DMS79 treated with DMSO at 0.1 percent for 48 hours (cell line): ENCODE measurements around the gene SPDEF.

Experiments used
- DNase-seq: peaks from one replicate; lab custom pipeline; 2025; lab: John Stamatoyannopoulos, UW

SPDEF gene

GRCh38 chr6:34563513-34563870 is 7.4 kb upstream of the SPDEF start:
- DNase-seq = no peak

- DNase-seq = no peak
These were observed 6.9 kb upstream of the SPDEF start for GRCh38 chr6:34562861-34563512.

DNA sequence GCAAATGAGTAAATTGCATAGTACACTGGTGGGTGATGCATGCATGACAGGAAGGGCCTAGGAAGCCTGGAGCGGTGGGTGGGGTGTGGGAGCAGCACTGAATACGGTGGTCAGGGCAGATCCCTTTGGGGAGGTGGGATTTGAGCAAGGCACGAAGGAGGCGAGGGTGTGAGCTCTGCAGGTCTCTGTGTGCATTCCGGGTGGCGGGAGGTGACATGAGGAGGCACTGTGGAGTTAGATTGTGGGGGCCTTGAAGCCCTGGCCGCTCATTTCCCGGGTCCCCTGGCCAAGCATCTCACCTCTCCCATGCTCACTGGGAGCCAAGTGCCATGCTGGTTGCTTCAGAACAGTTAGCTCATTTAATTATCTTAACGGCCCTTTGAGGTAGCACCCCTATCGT is 6.2 kb upstream of the SPDEF start:
- no peak for DNase-seq

GRCh38 chr6:34561227-34561530 is 5.0 kb upstream of the SPDEF start:
- DNase-seq = no peak

- no peak for DNase-seq
These were observed 4.5 kb upstream of the SPDEF start for GRCh38 chr6:34560366-34561226.

DNA sequence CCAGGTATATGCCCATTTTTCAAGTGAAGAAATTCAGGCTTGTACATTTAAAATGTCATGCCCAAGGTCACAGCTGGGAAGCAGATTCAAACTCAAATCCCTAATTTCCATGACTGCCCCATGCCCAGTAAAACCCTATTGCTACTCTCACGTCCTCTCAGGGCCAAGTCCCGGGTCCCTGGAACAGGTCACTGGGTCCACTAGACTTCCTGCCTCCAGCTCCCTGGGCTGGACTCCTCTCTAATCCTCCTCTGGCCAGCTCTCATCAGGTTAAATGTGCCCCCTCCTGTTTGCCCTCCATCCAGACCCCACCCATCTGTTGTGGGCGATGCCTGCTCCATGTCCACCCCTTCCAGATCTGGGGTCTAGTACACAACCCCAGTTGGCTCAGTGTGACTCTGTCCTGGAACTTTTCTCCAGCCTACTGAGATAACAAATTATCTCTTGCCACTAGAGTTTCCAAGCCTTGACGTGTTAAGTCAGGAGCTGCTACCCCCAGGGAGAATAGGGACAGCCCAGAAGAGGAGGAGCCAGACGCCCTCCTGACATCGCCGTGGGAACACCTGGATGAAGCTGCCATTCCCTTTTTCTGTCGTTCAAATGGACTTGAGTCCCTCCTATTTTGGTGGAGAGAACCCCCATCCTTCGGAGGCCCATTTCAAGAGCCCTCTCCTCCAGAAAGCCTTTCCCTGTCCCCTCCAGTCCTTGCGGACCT is 3.7 kb upstream of the SPDEF start:
- no peak for DNase-seq

GRCh38 chr6:34558172-34558714 is 2.1 kb upstream of the SPDEF start:
- DNase-seq = no peak

- no peak for DNase-seq
These were observed 1.1 kb upstream of the SPDEF start for GRCh38 chr6:34557228-34557627.

GRCh38 chr6:34556493-34556892 is 364 bp upstream of the SPDEF start:
- no peak for DNase-seq

DNA sequence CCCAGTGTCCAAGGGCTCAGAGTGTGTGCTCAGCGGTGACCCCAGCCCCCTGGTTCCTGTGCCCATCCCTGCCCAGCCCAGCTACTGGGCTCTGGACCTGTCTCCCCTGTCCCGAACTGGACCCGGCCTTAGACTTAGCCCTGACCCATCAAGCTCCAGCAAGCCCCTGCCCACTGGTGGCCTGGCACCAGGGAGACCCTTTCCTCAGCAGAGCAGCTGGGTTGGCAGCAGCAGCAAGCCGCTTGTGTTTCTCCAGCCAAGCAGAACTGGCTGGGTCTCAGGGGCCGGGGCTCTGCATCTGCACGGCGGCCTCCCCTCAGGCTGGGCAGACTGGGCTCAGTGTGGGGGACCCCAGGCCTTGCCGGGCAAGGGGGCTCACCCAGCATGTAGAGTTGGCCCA is 801 bp downstream of the SPDEF start:
- DNase-seq = no peak

DNA sequence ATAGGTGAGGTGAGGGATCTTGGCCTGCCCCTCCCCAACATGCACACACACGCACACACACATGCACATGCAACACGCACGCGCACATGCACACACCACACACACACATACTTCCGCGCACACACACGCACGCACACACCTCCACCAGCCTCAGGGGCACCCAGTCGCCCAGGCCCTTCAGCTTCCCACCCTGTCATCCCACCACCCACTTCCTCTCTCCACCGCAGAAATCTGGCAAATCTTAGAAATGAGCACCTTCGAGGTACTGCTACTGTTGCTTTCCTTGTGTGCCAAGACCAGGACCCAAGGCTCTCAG is 1.2 kb downstream of the SPDEF start:
- no peak for DNase-seq

GRCh38 chr6:34554291-34555006 is 1.7 kb downstream of the SPDEF start:
- no peak for DNase-seq

DNA sequence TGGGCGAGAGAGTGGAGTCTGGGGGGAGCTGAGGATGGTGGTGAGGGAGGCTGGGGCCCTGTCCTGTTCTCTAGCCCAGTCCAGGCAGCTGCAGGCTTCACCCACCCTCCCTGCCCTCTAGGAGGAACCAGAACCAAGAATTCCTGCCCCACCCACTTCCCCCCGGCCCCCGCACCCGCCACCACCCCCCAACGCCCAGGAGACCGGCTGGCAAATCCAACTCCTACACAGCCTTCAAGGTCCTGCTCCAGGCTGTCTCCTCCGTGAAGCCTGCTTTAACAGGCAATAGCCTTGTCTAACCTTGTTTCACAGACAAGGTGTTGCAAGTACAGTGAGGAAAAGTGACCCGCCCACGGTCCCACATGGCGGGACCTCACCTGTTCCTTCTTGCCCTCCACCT is 2.4 kb downstream of the SPDEF start:
- no peak for DNase-seq

- no peak for DNase-seq
These were observed 3.0 kb downstream of the SPDEF start for GRCh38 chr6:34553146-34553545.

- DNase-seq = no peak
These were observed 3.5 kb downstream of the SPDEF start for GRCh38 chr6:34552620-34553019.

- no peak for DNase-seq
These were observed 4.4 kb downstream of the SPDEF start for GRCh38 chr6:34551720-34552119.

- DNase-seq = no peak
These were observed 6.3 kb downstream of the SPDEF start for GRCh38 chr6:34549804-34550202.

DNA sequence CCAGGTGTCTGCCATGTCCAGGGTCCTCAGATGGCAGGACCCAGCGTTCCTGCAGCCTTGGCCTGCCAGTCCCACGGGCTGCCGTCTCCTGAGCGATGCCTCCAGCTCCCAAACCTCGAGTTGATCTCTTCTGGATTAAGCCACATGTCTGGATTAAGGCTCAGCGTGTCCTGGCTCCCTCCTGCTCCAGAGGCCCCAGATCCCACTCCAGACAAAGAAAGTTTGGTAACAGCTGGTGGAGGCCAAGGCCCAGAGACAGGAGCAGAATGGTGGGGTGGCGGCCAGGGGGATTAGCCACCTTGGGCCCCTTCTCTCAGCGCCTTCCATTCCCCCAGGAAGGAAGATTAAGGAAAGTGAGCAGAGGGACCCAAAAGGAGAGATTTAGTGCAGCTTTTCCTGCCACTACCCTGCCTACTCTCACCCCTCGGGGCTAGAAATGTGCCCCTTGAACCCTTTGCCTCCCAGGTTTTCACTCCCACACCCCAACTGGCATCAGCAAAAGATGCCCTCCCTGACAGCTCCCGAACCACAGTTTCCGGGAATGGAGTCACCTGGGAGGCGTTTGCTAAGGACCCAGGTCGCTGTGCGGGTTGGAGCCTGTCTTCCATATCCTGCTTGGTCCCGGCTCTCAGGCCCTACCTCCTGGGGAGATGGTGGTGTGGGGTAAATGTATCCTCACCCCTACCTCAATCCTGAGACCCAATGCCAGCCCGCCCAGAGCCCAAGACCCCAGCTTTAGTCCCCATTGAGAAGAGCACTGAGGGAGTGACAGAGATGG is 6.9 kb downstream of the SPDEF start:
- no peak for DNase-seq

DNA sequence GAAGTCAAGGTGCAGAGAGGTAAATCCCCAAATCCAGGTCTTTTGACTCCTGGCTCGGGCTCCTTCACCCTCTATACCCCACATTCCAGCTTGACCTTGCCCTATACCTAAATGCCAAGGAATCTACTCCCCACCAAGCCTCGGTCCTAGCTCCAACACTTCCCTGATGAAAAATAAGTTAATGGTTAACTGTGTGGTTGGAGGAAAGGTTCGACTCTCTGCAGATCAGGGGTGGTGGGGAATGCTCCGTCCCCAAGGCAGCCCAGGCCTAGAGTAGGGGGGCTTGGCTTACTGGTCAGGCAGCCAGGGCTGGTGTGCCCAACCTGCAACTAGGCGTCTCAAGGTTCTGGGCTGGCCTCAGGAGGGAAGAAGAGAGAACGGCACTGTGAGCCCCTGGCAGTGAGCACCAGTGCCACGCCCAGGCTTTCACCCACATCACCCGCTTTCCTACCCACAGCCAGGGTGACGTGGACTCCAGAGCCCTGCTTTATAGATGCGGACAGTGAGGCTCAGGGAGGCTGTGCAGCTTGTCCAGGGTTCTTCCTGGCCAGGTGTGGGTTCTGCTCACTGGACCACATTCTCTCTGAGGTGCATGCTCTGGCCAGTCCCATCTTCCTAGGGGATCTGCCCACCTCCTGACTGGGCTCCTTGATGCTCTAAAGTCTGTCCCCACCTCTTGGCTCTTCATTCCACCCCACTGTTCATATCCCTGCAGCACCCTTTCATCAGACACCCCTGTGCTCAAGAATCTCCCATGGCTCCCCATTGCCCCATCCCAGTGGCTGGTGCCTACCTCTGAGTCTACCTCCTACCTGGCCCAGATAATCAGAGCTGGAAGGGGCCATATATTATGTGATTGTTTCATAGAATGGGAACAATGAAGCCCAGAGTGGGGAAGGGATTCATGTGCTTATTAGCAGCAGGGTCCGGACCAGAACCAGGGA is 8.2 kb downstream of the SPDEF start:
- no peak for DNase-seq

DNA sequence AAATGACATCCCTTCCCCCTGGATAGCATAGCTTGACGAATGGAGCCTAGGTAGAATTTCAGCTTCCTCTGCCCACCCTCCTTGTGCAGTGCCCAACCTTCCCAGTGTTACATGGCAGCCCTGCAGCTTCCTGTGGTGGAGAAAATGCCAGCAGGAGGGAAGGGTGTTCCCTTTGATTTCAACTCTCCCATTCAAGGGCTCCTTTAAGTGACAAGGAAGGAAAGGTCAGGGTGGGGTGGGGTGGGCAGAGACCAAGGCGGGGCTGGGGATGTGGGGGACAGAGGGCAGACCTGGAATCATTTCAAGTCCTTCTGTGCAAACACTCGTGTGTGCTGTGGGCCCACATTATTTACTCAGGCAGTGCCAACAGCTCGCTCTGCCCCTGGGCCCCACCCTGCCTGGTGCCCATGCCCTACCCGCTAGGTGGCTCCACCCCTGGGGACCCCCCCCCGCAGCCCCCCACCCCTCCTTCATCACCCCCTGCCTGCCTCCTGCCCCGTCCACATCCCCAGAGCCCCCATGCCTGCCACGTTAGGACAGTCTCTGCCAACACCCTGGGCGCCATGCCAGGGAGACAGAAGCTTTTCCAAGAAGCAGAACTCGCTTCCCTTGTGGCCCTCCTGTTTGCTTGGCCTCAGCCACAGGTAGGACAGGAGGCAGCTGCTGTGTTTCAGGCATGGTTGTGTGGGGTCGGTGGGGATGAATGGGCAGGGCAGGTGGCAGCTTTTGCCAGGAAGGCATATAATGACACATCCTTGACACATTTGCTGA is 9.4 kb downstream of the SPDEF start:
- DNase-seq = peak; percentile 91
